ENCODE results near the gene PRKD1.
"Not testable (repeated sequence)": the region's sequence is repeated elsewhere in the genome, so short reads cannot be mapped to it uniquely, and the experiment has no call there.

The PRKD1 gene

DNA sequence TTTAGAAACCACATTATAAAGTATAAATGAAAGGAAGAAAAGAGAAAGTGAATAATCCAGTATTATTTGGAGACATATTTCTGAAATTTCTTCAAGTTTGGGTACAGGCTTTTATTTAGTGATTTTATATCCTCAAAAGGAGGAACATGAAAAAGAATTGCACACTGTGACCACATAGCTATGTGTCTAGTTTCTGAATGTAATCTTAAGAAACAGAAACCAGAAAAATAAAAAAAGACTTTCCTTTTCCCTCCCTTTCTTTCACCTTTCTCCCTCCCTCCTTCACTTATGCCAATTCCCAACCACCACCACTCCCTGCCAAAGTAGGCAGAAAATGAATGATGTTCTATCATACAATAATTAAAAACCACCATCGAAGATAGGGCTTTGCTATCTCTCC lies 189.6 kb downstream of the PRKD1 start:
- Histone ChIP-seq H3K9me2 (replicated peaks; ENCODE audit: control insufficient read depth, low read length) (no peaks in the 10 kb centered on the region), H3K4me3 (ENCODE audit: low read length) (no peak overlapping the region), H3F3A (ENCODE audit: control insufficient read depth, insufficient read depth) (no peaks in the 10 kb centered on the region), H3K9me3 (ENCODE audit: control insufficient read depth, insufficient read depth, low read length) (no peaks in the 10 kb centered on the region), H4K20me1 (ENCODE audit: control insufficient read depth, insufficient read depth, low read depth, low read length) (no peaks in the 10 kb centered on the region), H3K79me2 (ENCODE audit: control insufficient read depth, low read length) (no peaks in the 10 kb centered on the region), H3K27me3 (ENCODE audit: control insufficient read depth, low read length) (no peaks in the 10 kb centered on the region), H3K36me3 (ENCODE audit: control insufficient read depth, low read length) (no peaks in the 10 kb centered on the region), H3K4me1 (ENCODE audit: control insufficient read depth, low read length) (no peaks in the 10 kb centered on the region), H3K27ac (ENCODE audit: low read depth, low read length) (no peak overlapping the region), H3K4me2 (ENCODE audit: low read length) (no peak overlapping the region)
- TF ChIP-seq, protein P1, sequence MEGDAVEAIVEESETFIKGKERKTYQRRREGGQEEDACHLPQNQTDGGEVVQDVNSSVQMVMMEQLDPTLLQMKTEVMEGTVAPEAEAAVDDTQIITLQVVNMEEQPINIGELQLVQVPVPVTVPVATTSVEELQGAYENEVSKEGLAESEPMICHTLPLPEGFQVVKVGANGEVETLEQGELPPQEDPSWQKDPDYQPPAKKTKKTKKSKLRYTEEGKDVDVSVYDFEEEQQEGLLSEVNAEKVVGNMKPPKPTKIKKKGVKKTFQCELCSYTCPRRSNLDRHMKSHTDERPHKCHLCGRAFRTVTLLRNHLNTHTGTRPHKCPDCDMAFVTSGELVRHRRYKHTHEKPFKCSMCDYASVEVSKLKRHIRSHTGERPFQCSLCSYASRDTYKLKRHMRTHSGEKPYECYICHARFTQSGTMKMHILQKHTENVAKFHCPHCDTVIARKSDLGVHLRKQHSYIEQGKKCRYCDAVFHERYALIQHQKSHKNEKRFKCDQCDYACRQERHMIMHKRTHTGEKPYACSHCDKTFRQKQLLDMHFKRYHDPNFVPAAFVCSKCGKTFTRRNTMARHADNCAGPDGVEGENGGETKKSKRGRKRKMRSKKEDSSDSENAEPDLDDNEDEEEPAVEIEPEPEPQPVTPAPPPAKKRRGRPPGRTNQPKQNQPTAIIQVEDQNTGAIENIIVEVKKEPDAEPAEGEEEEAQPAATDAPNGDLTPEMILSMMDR (IDR thresholded peaks at IDR 0.05; ENCODE audit: low read depth, low read length, poor library complexity, severe bottlenecking), result no peak
- no peak for TF ChIP-seq EZH2phosphoT487 (IDR thresholded peaks at IDR 0.05; ENCODE audit: borderline replicate concordance, low read length)

DNA sequence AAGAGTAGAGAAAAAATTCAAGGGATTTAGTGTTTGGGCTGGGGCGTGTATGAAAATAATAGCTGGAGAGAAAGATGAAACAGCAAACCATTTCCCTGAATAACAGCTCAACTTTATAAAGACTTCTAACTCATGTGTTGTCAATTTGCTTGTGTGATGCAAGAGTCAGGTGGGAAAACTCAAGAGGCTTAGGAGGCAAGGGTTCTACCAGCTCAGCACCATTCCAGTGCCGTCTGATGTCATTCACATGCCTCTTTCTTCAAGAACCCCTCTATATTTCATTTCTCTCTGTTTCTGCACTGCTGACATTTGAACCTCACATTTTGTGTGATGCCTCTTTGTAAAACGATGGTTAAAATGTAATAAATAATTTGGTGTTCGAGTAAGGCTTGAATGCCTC lies 192.2 kb downstream of the PRKD1 start:
- H3K9me3 ChIP-seq (ENCODE audit: control insufficient read depth, insufficient read depth, low read length), result no peaks in the 10 kb centered on the region
- H3K27ac ChIP-seq (ENCODE audit: low read depth, low read length), result no peak overlapping the region
- no peak overlapping the region for H3K4me2 ChIP-seq (ENCODE audit: low read length)
- H4K20me1 ChIP-seq (ENCODE audit: control insufficient read depth, insufficient read depth, low read depth, low read length), result no peaks in the 10 kb centered on the region
- H3K4me3 ChIP-seq (ENCODE audit: low read length), result no peak overlapping the region
- no peaks in the 10 kb centered on the region for H3F3A ChIP-seq (ENCODE audit: control insufficient read depth, insufficient read depth)
- no peak for TF ChIP-seq EZH2phosphoT487 (IDR thresholded peaks at IDR 0.05; ENCODE audit: borderline replicate concordance, low read length)
- TF ChIP-seq, protein P1 (IDR thresholded peaks at IDR 0.05; ENCODE audit: low read depth, low read length, poor library complexity, severe bottlenecking), result no peak
- no peaks in the 10 kb centered on the region for H3K36me3 ChIP-seq (ENCODE audit: control insufficient read depth, low read length)
- no peaks in the 10 kb centered on the region for H3K4me1 ChIP-seq (ENCODE audit: control insufficient read depth, low read length)
- no peaks in the 10 kb centered on the region for H3K79me2 ChIP-seq (ENCODE audit: control insufficient read depth, low read length)
- no peaks in the 10 kb centered on the region for H3K27me3 ChIP-seq (ENCODE audit: control insufficient read depth, low read length)
- H3K9me2 ChIP-seq (replicated peaks; ENCODE audit: control insufficient read depth, low read length), result no peaks in the 10 kb centered on the region

DNA sequence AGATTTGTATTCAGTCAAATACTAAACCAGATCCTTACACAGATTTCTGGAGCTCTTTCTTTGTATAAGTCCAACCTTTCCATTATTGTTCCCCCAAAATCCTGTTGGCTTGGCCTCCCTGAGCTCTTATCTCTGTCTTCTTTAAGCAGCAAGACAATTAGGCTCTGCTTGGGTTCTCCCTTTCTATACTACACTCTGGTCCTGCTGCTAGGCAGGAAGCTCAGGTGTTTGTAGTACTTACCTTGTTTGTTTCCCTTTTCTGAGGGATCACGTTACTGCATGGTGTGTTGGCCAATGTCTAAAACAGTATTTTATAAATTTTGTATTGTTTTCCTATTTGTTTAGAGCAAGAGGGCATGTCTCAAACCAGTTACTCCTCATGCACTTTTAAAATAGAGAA lies 192.9 kb downstream of the PRKD1 start:
- Histone ChIP-seq H3K36me3 (ENCODE audit: control insufficient read depth, low read length) (no peaks in the 10 kb centered on the region), H3F3A (ENCODE audit: control insufficient read depth, insufficient read depth) (no peaks in the 10 kb centered on the region), H3K4me2 (ENCODE audit: low read length) (no peak overlapping the region), H3K4me3 (ENCODE audit: low read length) (no peak overlapping the region), H3K27me3 (ENCODE audit: control insufficient read depth, low read length) (no peaks in the 10 kb centered on the region), H3K79me2 (ENCODE audit: control insufficient read depth, low read length) (no peaks in the 10 kb centered on the region), H4K20me1 (ENCODE audit: control insufficient read depth, insufficient read depth, low read depth, low read length) (no peaks in the 10 kb centered on the region), H3K9me3 (ENCODE audit: control insufficient read depth, insufficient read depth, low read length) (no peaks in the 10 kb centered on the region), H3K9me2 (replicated peaks; ENCODE audit: control insufficient read depth, low read length) (no peaks in the 10 kb centered on the region), H3K4me1 (ENCODE audit: control insufficient read depth, low read length) (no peaks in the 10 kb centered on the region), H3K27ac (ENCODE audit: low read depth, low read length) (no peak overlapping the region)
- no peak for TF ChIP-seq EZH2phosphoT487 (IDR thresholded peaks at IDR 0.05; ENCODE audit: borderline replicate concordance, low read length)
- TF ChIP-seq, protein P1 (IDR thresholded peaks at IDR 0.05; ENCODE audit: low read depth, low read length, poor library complexity, severe bottlenecking), result no peak

DNA sequence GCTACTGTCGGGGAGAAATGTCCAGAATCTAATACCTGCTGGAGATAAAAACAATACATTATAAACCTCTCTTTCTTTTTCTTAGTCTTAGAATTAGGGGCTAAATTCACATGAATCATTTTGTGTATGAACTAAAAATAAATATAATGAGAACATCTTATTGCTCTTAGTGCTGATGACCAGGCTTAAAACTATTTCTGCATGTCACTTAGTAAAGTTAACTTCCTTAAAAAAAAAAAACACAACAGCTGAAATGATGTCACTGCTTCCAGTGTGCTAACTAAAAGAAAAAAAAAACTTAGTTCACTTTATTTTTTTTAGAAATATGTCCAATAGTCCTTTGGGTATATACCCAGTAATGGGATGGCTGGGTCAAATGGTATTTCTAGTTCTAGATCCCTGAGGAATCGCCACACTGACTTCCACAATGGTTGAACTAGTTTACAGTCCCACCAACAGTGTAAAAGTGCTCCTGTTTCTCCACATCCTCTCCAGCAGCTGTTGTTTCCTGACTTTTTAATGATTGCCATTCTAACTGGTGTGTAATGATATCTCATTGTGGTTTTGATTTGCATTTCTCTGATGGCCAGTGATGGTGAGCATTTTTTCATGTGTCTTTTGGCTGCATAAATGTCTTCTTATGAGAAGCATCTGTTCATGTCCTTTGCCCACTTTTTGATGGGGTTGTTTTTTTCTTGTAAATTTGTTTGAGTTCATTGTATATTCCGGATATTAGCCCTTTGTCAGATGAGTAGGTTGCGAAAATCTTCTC lies 200.9 kb downstream of the PRKD1 start:
- H3K4me2 ChIP-seq (ENCODE audit: low read length); H3K9me3 ChIP-seq (ENCODE audit: control insufficient read depth, insufficient read depth, low read length); H3K9me2 ChIP-seq (replicated peaks; ENCODE audit: control insufficient read depth, low read length); H3K4me3 ChIP-seq (ENCODE audit: low read length); H3K4me1 ChIP-seq (ENCODE audit: control insufficient read depth, low read length); H4K20me1 ChIP-seq (ENCODE audit: control insufficient read depth, insufficient read depth, low read depth, low read length); H3K79me2 ChIP-seq (ENCODE audit: control insufficient read depth, low read length); H3K36me3 ChIP-seq (ENCODE audit: control insufficient read depth, low read length); H3K27ac ChIP-seq (ENCODE audit: low read depth, low read length); H3F3A ChIP-seq (ENCODE audit: control insufficient read depth, insufficient read depth); H3K27me3 ChIP-seq (ENCODE audit: control insufficient read depth, low read length): not testable (repeated sequence)
